IMR-90 (cell line): ENCODE measurements around the gene NDUFA6. TPM values are rescaled to one million over a fixed set of nuclear protein-coding genes. Genes with fewer than 3 reads are reported as not detected.

ENCODE experiments used
- ATAC-seq: fragments of 200-7000 bp; cut with Tn5 transposase; 2 replicates; pipeline ENCODE4 v1.9.1; 2020; ENCODE audit warnings: low read depth, mild to moderate bottlenecking, moderate library complexity
- BruUV-seq: library from RNA; stranded (reverse); fragments of 400-500 nt; replicated peaks from 2 replicates; lab custom pipeline; 2021; lab: Mats Ljungman, UMichigan
- CTCF ChIA-PET: fragments of 300-600 bp; formaldehyde crosslinking; extraction: SDS; loops from one replicate; lab custom pipeline; 2021; ENCODE audit warnings: antibody characterized with exemption; lab: Yijun Ruan, JAX
- POLR2A ChIA-PET: fragments of 300-600 bp; sonication (Branson Sonifier 250); formaldehyde crosslinking; loops from one replicate; lab custom pipeline; 2022; ENCODE audit warnings: antibody characterized with exemption; ENCODE audit not compliant: unreplicated experiment; lab: Charles Lee
- DNase-seq: peaks from one replicate; pipeline ENCODE4 v3.0.0; 2013
- H2AFZ ChIP-seq: replicated peaks from 2 replicates; pipeline ENCODE3; 2013; ENCODE audit warnings: low read length, mild to moderate bottlenecking; ENCODE audit not compliant: poor library complexity
- H2AK5ac ChIP-seq: 2 replicates; pipeline ENCODE4 v1.6.1; 2013; ENCODE audit warnings: low read depth, low read length, inconsistent platforms
- H2AK9ac ChIP-seq: replicated peaks from 2 replicates; pipeline ENCODE3; 2013; ENCODE audit warnings: mild to moderate bottlenecking, low read depth, low read length, moderate library complexity; ENCODE audit not compliant: poor library complexity
- H2BK120ac ChIP-seq: 2 replicates; pipeline ENCODE4 v1.6.1; 2013; ENCODE audit warnings: low read depth, low read length, inconsistent platforms
- H2BK15ac ChIP-seq: 3 replicates; pipeline ENCODE4 v1.6.1; 2013; ENCODE audit warnings: low read depth, low read length, inconsistent platforms
- H2BK20ac ChIP-seq: 2 replicates; pipeline ENCODE4 v1.6.1; 2013; ENCODE audit warnings: low read depth, mild to moderate bottlenecking, inconsistent platforms, low read length, moderate library complexity
- H2BK5ac ChIP-seq: 2 replicates; pipeline ENCODE4 v1.6.1; 2013; ENCODE audit warnings: mild to moderate bottlenecking, low read depth, low read length, inconsistent platforms; ENCODE audit not compliant: poor library complexity, severe bottlenecking
- H3K14ac ChIP-seq: replicated peaks from 2 replicates; pipeline ENCODE4 v1.6.1; 2013; ENCODE audit warnings: low read depth, low read length, inconsistent platforms
- H3K18ac ChIP-seq: 2 replicates; pipeline ENCODE4 v1.6.1; 2013; ENCODE audit warnings: low read depth, low read length, control low read depth
- H3K23ac ChIP-seq: 2 replicates; pipeline ENCODE4 v1.6.1; 2013; ENCODE audit warnings: low read depth, low read length, inconsistent platforms
- H3K27ac ChIP-seq: 2 replicates; pipeline ENCODE4 v1.5.1; 2013; ENCODE audit warnings: mild to moderate bottlenecking, control low read depth, low read length; ENCODE audit not compliant: insufficient read depth
- H3K27me3 ChIP-seq: 2 replicates; pipeline ENCODE4 v1.6.1; 2013; ENCODE audit warnings: low read length; ENCODE audit not compliant: control insufficient read depth, insufficient read depth
- H3K36me3 ChIP-seq: 2 replicates; pipeline ENCODE4 v1.6.1; 2013; ENCODE audit warnings: low read length, mixed read lengths; ENCODE audit not compliant: control insufficient read depth, insufficient read depth
- H3K4ac ChIP-seq: 2 replicates; pipeline ENCODE4 v1.6.1; 2013; ENCODE audit warnings: low read depth, low read length, inconsistent platforms
- H3K4me1 ChIP-seq: 2 replicates; pipeline ENCODE4 v1.6.1; 2013; ENCODE audit warnings: low read length, mixed read lengths; ENCODE audit not compliant: control insufficient read depth, insufficient read depth
- H3K4me2 ChIP-seq: 2 replicates; pipeline ENCODE4 v1.6.1; 2013; ENCODE audit warnings: low read depth, mild to moderate bottlenecking, control low read depth, low read length, moderate library complexity
- H3K4me3 ChIP-seq: 2 replicates; pipeline ENCODE4 v1.5.1; 2013; ENCODE audit warnings: low read depth, mild to moderate bottlenecking, control low read depth, low read length, moderate library complexity; ENCODE audit not compliant: insufficient read depth
- H3K56ac ChIP-seq: 2 replicates; pipeline ENCODE4 v1.6.1; 2013; ENCODE audit warnings: low read length, inconsistent platforms; ENCODE audit not compliant: insufficient read depth; ENCODE audit errors: extremely low read depth
- H3K79me1 ChIP-seq, 2 experiments: 2 replicates each; pipeline ENCODE4 v1.6.1; 2013; ENCODE audit warnings: low read length in 2 of 2, inconsistent platforms in 1 of 2, low read depth in 1 of 2
- H3K9ac ChIP-seq: 2 replicates; pipeline ENCODE4 v1.6.1; 2013; ENCODE audit warnings: low read depth, low read length, control low read depth
- H3K9me1 ChIP-seq: 2 replicates; pipeline ENCODE4 v1.6.1; 2013; ENCODE audit warnings: low read length, inconsistent platforms; ENCODE audit not compliant: insufficient read depth
- H3K9me3 ChIP-seq: 2 replicates; pipeline ENCODE4 v1.6.1; 2013; ENCODE audit warnings: low read length; ENCODE audit not compliant: control insufficient read depth, insufficient read depth
- H4K20me1 ChIP-seq: 2 replicates; pipeline ENCODE4 v1.6.1; 2013; ENCODE audit warnings: low read length, inconsistent platforms; ENCODE audit not compliant: insufficient read depth
- H4K5ac ChIP-seq: 2 replicates; pipeline ENCODE4 v1.6.1; 2013; ENCODE audit warnings: mild to moderate bottlenecking, low read depth, low read length, control low read depth
- H4K8ac ChIP-seq, 2 experiments: 2 replicates each; pipeline ENCODE4 v1.6.1; 2013; ENCODE audit warnings: low read depth in 2 of 2, low read length in 2 of 2, control low read depth in 1 of 2, inconsistent platforms in 1 of 2
- H4K91ac ChIP-seq: 2 replicates; pipeline ENCODE4 v1.6.1; 2013; ENCODE audit warnings: low read depth, low read length, inconsistent platforms; ENCODE audit not compliant: insufficient read depth
- BHLHE40 ChIP-seq: fragments of 150-350 bp; IDR thresholded peaks from 2 replicates; pipeline ENCODE4 v1.6.1; 2016; ENCODE audit warnings: mild to moderate bottlenecking, low read depth, low read length
- CEBPB ChIP-seq: IDR thresholded peaks from 2 replicates; pipeline ENCODE4 v1.6.1; 2012; ENCODE audit warnings: low read depth, low read length, improper control_type of control experiment
- CHD1 ChIP-seq: IDR thresholded peaks from 2 replicates; pipeline ENCODE4 v1.6.1; 2012; ENCODE audit warnings: low read depth, low read length, improper control_type of control experiment
- CTCF ChIP-seq: conservative IDR thresholded peaks from 2 replicates; pipeline ENCODE4 v1.5.1; 2012; ENCODE audit warnings: mild to moderate bottlenecking, low read depth, low read length, improper control_type of control experiment
- FOS ChIP-seq: fragments of 150-350 bp; IDR thresholded peaks from 2 replicates; pipeline ENCODE4 v1.6.1; 2016; ENCODE audit warnings: low read depth, low read length
- MAFK ChIP-seq: IDR thresholded peaks from 2 replicates; pipeline ENCODE4 v1.6.1; 2012; ENCODE audit warnings: low read depth, low read length, improper control_type of control experiment
- MAZ ChIP-seq: IDR thresholded peaks from 2 replicates; pipeline ENCODE4 v1.6.1; 2012; ENCODE audit warnings: low read depth, mild to moderate bottlenecking, low read length, improper control_type of control experiment, moderate library complexity, borderline replicate concordance
- MXI1 ChIP-seq: IDR thresholded peaks from 2 replicates; pipeline ENCODE4 v1.6.1; 2012; ENCODE audit warnings: low read depth, mild to moderate bottlenecking, low read length, moderate library complexity, borderline replicate concordance
- NFE2L2 ChIP-seq: fragments of 150-350 bp; IDR thresholded peaks from 2 replicates; pipeline ENCODE4 v1.6.1; 2016; ENCODE audit warnings: low read depth, mild to moderate bottlenecking, low read length
- POLR2A ChIP-seq: IDR thresholded peaks from 2 replicates; pipeline ENCODE4 v1.6.1; 2012; ENCODE audit warnings: mild to moderate bottlenecking, low read depth, low read length
- RAD21 ChIP-seq: IDR thresholded peaks from 2 replicates; pipeline ENCODE4 v1.6.1; 2012; ENCODE audit warnings: low read length, improper control_type of control experiment
- RCOR1 ChIP-seq: IDR thresholded peaks from 2 replicates; pipeline ENCODE4 v1.6.1; 2012; ENCODE audit warnings: mild to moderate bottlenecking, low read length, improper control_type of control experiment; ENCODE audit not compliant: insufficient replicate concordance
- RFX5 ChIP-seq: IDR thresholded peaks from 2 replicates; pipeline ENCODE4 v1.8.0; 2012; ENCODE audit warnings: low read depth, mild to moderate bottlenecking, low read length, moderate library complexity
- SMC3 ChIP-seq: fragments of 150-350 bp; IDR thresholded peaks from 2 replicates; pipeline ENCODE4 v1.6.1; 2016; ENCODE audit warnings: low read depth, mild to moderate bottlenecking, antibody characterized with exemption, low read length, moderate library complexity
- USF2 ChIP-seq: fragments of 150-350 bp; IDR thresholded peaks from 2 replicates; pipeline ENCODE4 v1.6.1; 2017; ENCODE audit warnings: mild to moderate bottlenecking, antibody characterized with exemption, low read length, low read depth
- WGBS, 2 experiments: methylation state at CpG; one replicate each; pipeline versions ENCODE4 v1.1.5 to v1.1.7; 2013; ENCODE audit warnings: missing lambda C conversion rate in 2 of 2; ENCODE audit not compliant: insufficient read length in 1 of 2; ENCODE audit errors: extremely low coverage in 2 of 2; 5-methylcytosine and 5-hydroxymethylcytosine counted together
- dilution Hi-C: fragments of 300-500 bp; cut with HindIII; formaldehyde crosslinking; loops from one replicate; pipeline ENCODE4 v1.14.3; 2018; ENCODE audit warnings: low sequenced_read_pairs; ENCODE audit not compliant: unreplicated experiment
- in situ Hi-C: fragments of 300-500 bp; cut with MboI; formaldehyde crosslinking; loops from 3 replicates; pipeline ENCODE4 v1.14.3; 2019; ENCODE audit warnings: low sequenced_read_pairs, inconsistent platforms, mixed read lengths
- intact Hi-C: fragments of 100-400 bp; cut with micrococcal nuclease; formaldehyde crosslinking; loops from 2 replicates; pipeline ENCODE4 v1.10.0; 2022
- polyA plus RNA-seq, 3 experiments: library from polyadenylated mRNA; depleted of rRNA; stranded (reverse); fragments of >200 nt; gene quantifications; 2 replicates each; pipeline ENCODE4 v1.2.3, GENCODE V29; 2012; ENCODE audit warnings: low replicate concordance in 1 of 3
- total RNA-seq: library from RNA; depleted of rRNA; stranded (reverse); fragments of >200 nt; gene quantifications from 2 replicates; pipeline ENCODE4 v1.2.3, GENCODE V29; 2012
- TF ChIP-seq, protein P1 (sequence below): fragments of 150-350 bp; IDR thresholded peaks from 2 replicates; pipeline ENCODE4 v1.6.1; 2016; ENCODE audit warnings: low read depth, mild to moderate bottlenecking, low read length, moderate library complexity, borderline replicate concordance

Gene NDUFA6
- total and polyA plus RNA-seq, 2 of the 4 experiments (the other 2 are of a cell fraction), result 48.8 to 89.0 TPM

- no TSS peak for BruUV-seq
Observed at GRCh38 chr22:42052765-42053164, 37.8 kb downstream of the NDUFA6 start.

More at GRCh38 chr22:42052765-42053164, 37.8 kb downstream of the NDUFA6 start:
- Histone ChIP-seq H3K9me1 (no peaks in the 10 kb centered on the region), H3K4ac (no peak overlapping the region), H3K4me2 (no peak overlapping the region), H3K23ac (no peak overlapping the region), H3K14ac (no peak overlapping the region), H3K36me3 (no peaks in the 10 kb centered on the region), H2AFZ (no peak overlapping the region), H2AK9ac (no peak overlapping the region), H2BK5ac (no peak overlapping the region), H4K20me1 (no peaks in the 10 kb centered on the region), H3K9ac (no peak overlapping the region), H2BK20ac (no peak overlapping the region), H4K91ac (no peak overlapping the region), H3K4me3 (no peak overlapping the region), H2BK120ac (no peak overlapping the region), H2BK15ac (no peak overlapping the region), H3K4me1 (no peaks in the 10 kb centered on the region), H2AK5ac (no peak overlapping the region), H3K27ac (no peak overlapping the region), H4K8ac (no peak overlapping the region), H4K5ac (no peak overlapping the region), H3K79me1 (no peaks in the 10 kb centered on the region), H3K27me3 (no peaks in the 10 kb centered on the region), H3K18ac (no peak overlapping the region), H3K9me3 (no peaks in the 10 kb centered on the region), H3K56ac (no peak overlapping the region)
- intact Hi-C loops (no loop called here), dilution Hi-C loops (no loop called here), in situ Hi-C loops (no loop called here)
- WGBS, 2 experiments, result no CpG with 5 or more reads among the region's 3 CpGs
- no peak for ATAC-seq
- TF ChIP-seq, protein P1, sequence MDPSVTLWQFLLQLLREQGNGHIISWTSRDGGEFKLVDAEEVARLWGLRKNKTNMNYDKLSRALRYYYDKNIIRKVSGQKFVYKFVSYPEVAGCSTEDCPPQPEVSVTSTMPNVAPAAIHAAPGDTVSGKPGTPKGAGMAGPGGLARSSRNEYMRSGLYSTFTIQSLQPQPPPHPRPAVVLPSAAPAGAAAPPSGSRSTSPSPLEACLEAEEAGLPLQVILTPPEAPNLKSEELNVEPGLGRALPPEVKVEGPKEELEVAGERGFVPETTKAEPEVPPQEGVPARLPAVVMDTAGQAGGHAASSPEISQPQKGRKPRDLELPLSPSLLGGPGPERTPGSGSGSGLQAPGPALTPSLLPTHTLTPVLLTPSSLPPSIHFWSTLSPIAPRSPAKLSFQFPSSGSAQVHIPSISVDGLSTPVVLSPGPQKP, result no peak
- TF ChIP-seq RFX5, result no peak
- no peak for TF ChIP-seq MAFK
- no peak for TF ChIP-seq SMC3
- TF ChIP-seq CTCF, result no peak
- TF ChIP-seq USF2, result no peak
- no peak for TF ChIP-seq POLR2A
- TF ChIP-seq MAZ, result no peak
- TF ChIP-seq MXI1, result no peak
- TF ChIP-seq RCOR1, result no peak
- no peak for TF ChIP-seq NFE2L2
- no peak for TF ChIP-seq CEBPB
- TF ChIP-seq FOS, result no peak
- TF ChIP-seq RAD21, result no peak
- TF ChIP-seq CHD1, result no peak
- no peak for TF ChIP-seq BHLHE40
- CTCF ChIA-PET, result no interaction called here
- POLR2A ChIA-PET, result no interaction called here
- DNase-seq, result no peak
